ENCODE measurements around the gene SNAI3. TPM values are rescaled to one million over a fixed set of nuclear protein-coding genes. Genes with fewer than 3 reads are reported as not detected.

Gene SNAI3
- total and polyA plus RNA-seq, 2 of the 8 experiments (the other 6 are each of a cell fraction or from before 2014, with no cell fraction given): 8.5 to 13.3 TPM

DNA sequence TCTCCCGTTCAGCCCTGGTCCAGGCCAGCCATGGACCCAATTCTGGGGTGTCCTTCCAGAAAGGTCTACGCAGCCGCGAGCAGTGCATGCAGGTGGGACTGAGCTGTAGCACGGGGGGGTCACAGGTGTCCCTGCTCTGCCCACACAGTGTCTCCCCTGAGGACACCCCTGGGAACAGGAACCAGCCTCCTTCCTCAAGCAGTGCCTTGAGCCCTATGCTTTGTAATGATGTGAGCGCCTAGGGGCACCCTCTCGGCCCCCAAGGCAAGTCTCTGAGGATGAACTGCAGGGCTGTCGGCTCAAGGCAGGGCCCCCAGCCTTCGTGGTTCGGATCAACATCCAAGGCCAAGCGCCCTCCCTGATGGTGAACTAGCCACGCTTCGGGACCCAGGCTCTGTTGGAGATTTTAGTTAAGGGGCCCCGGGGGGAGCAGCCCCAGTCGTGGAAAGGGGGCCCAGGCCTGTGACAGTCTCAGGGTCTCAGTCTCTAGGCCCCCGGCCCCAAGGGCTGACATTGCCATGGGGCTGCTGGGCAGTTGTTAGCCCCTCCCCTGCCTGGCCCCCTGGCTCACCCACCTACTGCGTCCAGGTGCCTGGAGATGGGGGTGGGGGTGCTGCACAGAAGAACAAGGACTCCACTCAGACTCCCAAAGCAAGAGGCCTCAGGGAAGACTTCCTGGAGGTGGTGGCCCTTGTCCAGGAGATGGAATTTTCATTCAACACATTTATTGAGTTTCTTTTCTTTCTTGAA is 45.6 kb downstream of the SNAI3 start (continued):
- TF ChIP-seq, protein P1, sequence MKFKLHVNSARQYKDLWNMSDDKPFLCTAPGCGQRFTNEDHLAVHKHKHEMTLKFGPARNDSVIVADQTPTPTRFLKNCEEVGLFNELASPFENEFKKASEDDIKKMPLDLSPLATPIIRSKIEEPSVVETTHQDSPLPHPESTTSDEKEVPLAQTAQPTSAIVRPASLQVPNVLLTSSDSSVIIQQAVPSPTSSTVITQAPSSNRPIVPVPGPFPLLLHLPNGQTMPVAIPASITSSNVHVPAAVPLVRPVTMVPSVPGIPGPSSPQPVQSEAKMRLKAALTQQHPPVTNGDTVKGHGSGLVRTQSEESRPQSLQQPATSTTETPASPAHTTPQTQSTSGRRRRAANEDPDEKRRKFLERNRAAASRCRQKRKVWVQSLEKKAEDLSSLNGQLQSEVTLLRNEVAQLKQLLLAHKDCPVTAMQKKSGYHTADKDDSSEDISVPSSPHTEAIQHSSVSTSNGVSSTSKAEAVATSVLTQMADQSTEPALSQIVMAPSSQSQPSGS (IDR thresholded peaks at IDR 0.05; ENCODE audit: low read length): no peak
- TF ChIP-seq JUND (IDR thresholded peaks at IDR 0.05; ENCODE audit: low read length) (no peak), HDAC6 (IDR thresholded peaks at IDR 0.05; ENCODE audit: low read depth, low read length) (no peak), YY1 (IDR thresholded peaks at IDR 0.05; ENCODE audit: low read depth, low read length) (no peak), CHD1 (IDR thresholded peaks at IDR 0.05; ENCODE audit: low read depth, low read length) (no peak), CTBP2 (IDR thresholded peaks at IDR 0.05; ENCODE audit: borderline replicate concordance, insufficient read depth, insufficient read length, low read length) (no peak), ASH2L (IDR thresholded peaks at IDR 0.05; ENCODE audit: low read length) (no peak)

Data from H1 (cell line).